HCT116 (cell line): ENCODE measurements around the gene IFT57. TPM values are rescaled to one million over a fixed set of nuclear protein-coding genes. Genes with fewer than 3 reads are reported as not detected.

Experiments
- ATAC-seq: fragments of 200-7000 bp; cut with Tn5 transposase; 2 replicates; pipeline ENCODE4 v1.9.1; 2020; ENCODE audit warnings: mild to moderate bottlenecking, moderate library complexity
- BruUV-seq: library from RNA; stranded (reverse); fragments of 400-500 nt; replicated peaks from 2 replicates; lab custom pipeline; 2021; lab: Mats Ljungman, UMichigan
- CTCF ChIA-PET: fragments of 300-600 bp; sonication (Branson Sonifier 250); formaldehyde crosslinking; loops from one replicate; lab custom pipeline; 2021; ENCODE audit warnings: antibody characterized with exemption; lab: Charles Lee
- POLR2A ChIA-PET: fragments of 300-600, 350-600 bp; sonication (Branson Sonifier 250); formaldehyde crosslinking; loops from one replicate; lab custom pipeline; 2021; ENCODE audit warnings: antibody characterized with exemption; lab: Charles Lee
- RAD21 ChIA-PET, 2 experiments: fragments of 300-600 bp; sonication (Branson Sonifier 250); formaldehyde crosslinking; loops; one replicate each; lab custom pipeline; 2023; ENCODE audit warnings: low total read pairs in 2 of 2; ENCODE audit not compliant: uncharacterized antibody in 2 of 2, unreplicated experiment in 2 of 2, low non-redundant PET in 1 of 2; lab: Charles Lee
- DNase-seq: peaks from one replicate; pipeline ENCODE4 v3.0.0-alpha.2; 2010; ENCODE audit warnings: low read depth, low spot score
- H2AFZ ChIP-seq: fragments of 200-600 bp; shearing (Covaris generic), sonication (generic); 2 replicates; pipeline ENCODE4 v1.6.1; 2017; ENCODE audit warnings: low read depth, mixed run types, mixed read lengths, antibody characterized with exemption, low read length; ENCODE audit not compliant: poor library complexity, severe bottlenecking
- H3K27ac ChIP-seq: 2 replicates; pipeline ENCODE4 v1.5.1; 2012; ENCODE audit warnings: low read depth, low read length
- H3K27me3 ChIP-seq: fragments of 200-600 bp; sonication (generic); 2 replicates; pipeline ENCODE4 v1.6.1; 2016; ENCODE audit warnings: mixed run types, low read length, mixed read lengths; ENCODE audit not compliant: insufficient read depth
- H3K36me3 ChIP-seq, 2 experiments: fragments of 200-500 bp in 1 of 2; fragments of 200-600 bp in 1 of 2; sonication (Bioruptor generic) in 1 of 2; sonication (generic) in 1 of 2; 2 replicates each; pipeline versions ENCODE4 v1.5.1 to v1.6.1; 2014 to 2016; ENCODE audit warnings: low read length in 2 of 2, inconsistent platforms in 1 of 2, mixed read lengths in 1 of 2, mixed run types in 1 of 2; ENCODE audit not compliant: insufficient read depth in 2 of 2, control insufficient read depth in 1 of 2
- H3K4me1 ChIP-seq, 2 experiments: fragments of 200-600 bp in 1 of 2; sonication (generic) in 1 of 2; 2 replicates each; pipeline versions ENCODE4 v1.5.1 to v1.6.1; 2012 to 2017; ENCODE audit warnings: low read length in 2 of 2, inconsistent platforms in 1 of 2, mild to moderate bottlenecking in 1 of 2, mixed read lengths in 1 of 2, mixed run types in 1 of 2, moderate library complexity in 1 of 2; ENCODE audit not compliant: insufficient read depth in 2 of 2, control insufficient read depth in 1 of 2
- H3K4me2 ChIP-seq: fragments of 200-600 bp; sonication (generic); 2 replicates; pipeline ENCODE4 v1.6.1; 2017; ENCODE audit warnings: mixed run types, low read length, mixed read lengths
- H3K4me3 ChIP-seq, 2 experiments: fragments of 200-600 bp in 1 of 2; sonication (generic) in 1 of 2; replicated peaks in 1 of 2; 2 replicates each; pipeline ENCODE4 v1.5.1; 2011 to 2016; ENCODE audit warnings: low read length in 2 of 2, control low read depth in 1 of 2, low read depth in 1 of 2, mild to moderate bottlenecking in 1 of 2, mixed read lengths in 1 of 2, mixed run types in 1 of 2
- H3K79me2 ChIP-seq: fragments of 200-600 bp; sonication (generic); 2 replicates; pipeline ENCODE4 v1.6.1; 2017; ENCODE audit warnings: mild to moderate bottlenecking, mixed run types, low read length, moderate library complexity, mixed read lengths; ENCODE audit not compliant: insufficient read depth
- H3K9ac ChIP-seq: fragments of 200-600 bp; sonication (generic); 2 replicates; pipeline ENCODE4 v1.6.1; 2016; ENCODE audit warnings: low read length, mixed read lengths
- H3K9me2 ChIP-seq: fragments of 200-600 bp; sonication (generic), shearing (Covaris generic); 2 replicates; pipeline ENCODE4 v1.6.1; 2017; ENCODE audit warnings: mixed run types, mild to moderate bottlenecking, moderate library complexity; ENCODE audit not compliant: insufficient read depth
- H3K9me3 ChIP-seq, 2 experiments: fragments of 200-500 bp in 1 of 2; fragments of 200-600 bp in 1 of 2; sonication (Bioruptor generic) in 1 of 2; sonication (generic) in 1 of 2; 2 replicates each; pipeline ENCODE4 v1.6.1; 2014 to 2017; ENCODE audit warnings: low read length in 2 of 2, mixed read lengths in 2 of 2, inconsistent platforms in 1 of 2, low read depth in 1 of 2, mild to moderate bottlenecking in 1 of 2, mixed run types in 1 of 2, moderate library complexity in 1 of 2; ENCODE audit not compliant: control insufficient read depth in 1 of 2, insufficient read depth in 1 of 2
- H4K20me1 ChIP-seq: fragments of 200-600 bp; sonication (generic), shearing (Covaris generic); 2 replicates; pipeline ENCODE4 v1.6.1; 2017; ENCODE audit warnings: mixed run types, mild to moderate bottlenecking, moderate library complexity; ENCODE audit not compliant: insufficient read depth
- ELF1 ChIP-seq: IDR thresholded peaks from 2 replicates; pipeline ENCODE4 v1.6.1; 2012; ENCODE audit warnings: low read depth, borderline replicate concordance
- EZH2 ChIP-seq: fragments of 200-600 bp; sonication (generic); IDR thresholded peaks from 2 replicates; pipeline ENCODE4 v1.6.1; 2017; ENCODE audit warnings: antibody characterized with exemption, mixed run types
- RAD21 ChIP-seq: IDR thresholded peaks from 2 replicates; pipeline ENCODE4 v1.6.1; 2012; ENCODE audit warnings: low read depth, mild to moderate bottlenecking
- intact Hi-C: fragments of 100-400 bp; cut with micrococcal nuclease; formaldehyde crosslinking; loops from 2 replicates; pipeline ENCODE4 v1.10.0; 2022
- total RNA-seq: library from RNA; stranded (reverse); gene quantifications from one replicate; pipeline ENCODE4 v1.2.1, GENCODE V29; 2021; ENCODE audit not compliant: unreplicated experiment

The IFT57 gene
- total RNA-seq, 1 experiment from 2014 or later: 38.4 TPM

DNA sequence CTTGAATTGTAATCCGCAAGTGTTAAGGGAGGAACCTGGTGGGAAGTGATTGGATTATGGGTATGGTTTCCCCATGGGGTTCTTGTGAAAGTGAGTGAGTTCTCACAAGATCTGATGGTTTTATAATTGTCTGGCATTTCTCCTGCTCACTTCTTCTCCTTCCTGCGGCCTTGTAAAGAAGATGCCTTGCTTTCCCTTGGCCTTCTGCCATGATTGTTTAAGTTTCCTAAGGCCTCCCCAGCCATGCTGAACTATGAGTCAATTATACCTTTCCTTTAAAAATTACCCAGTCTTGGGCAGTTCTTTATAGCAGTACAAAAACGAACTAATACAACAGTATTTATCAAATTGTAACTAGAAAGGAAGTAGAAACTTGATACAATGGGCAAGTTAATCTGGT, 31.9 kb downstream of the IFT57 start:
- H3K4me3 ChIP-seq: no peak overlapping the region
- TF ChIP-seq RAD21 (no peak), ELF1 (no peak), EZH2 (no peak)
- TF ChIP-seq, all 23 proteins: peak for 0
- Histone ChIP-seq H3K9me3 (no peaks in the 10 kb centered on the region; a peak in 1 of 4 replicates), H3K79me2 (no peaks in the 10 kb centered on the region), H3K4me2 (no peak overlapping the region), H3K9me2 (0 out of 2 replicates have a peak, but pooled peaks cover 3% of the 10 kb centered on the region), H2AFZ (no peak overlapping the region), H3K36me3 (peaks cover 0 to 6% of the 10 kb centered on the region in 2 experiments; a peak in 1 of 4 replicates), H3K27me3 (no peaks in the 10 kb centered on the region), H3K4me1 (no peaks in the 10 kb centered on the region), H3K27ac (no peak overlapping the region), H3K9ac (no peak overlapping the region), H4K20me1 (no peaks in the 10 kb centered on the region)
- DNase-seq (no peak), ATAC-seq (no peak)
- CTCF ChIA-PET: no interaction called here
- BruUV-seq: no TSS peak
- POLR2A ChIA-PET: no interaction called here
- RAD21 ChIA-PET: no interaction called here
- intact Hi-C loops: no loop called here

- Histone ChIP-seq H3K79me2 (no peaks in the 10 kb centered on the region), H3K27me3 (no peaks in the 10 kb centered on the region), H3K9me2 (0 out of 2 replicates have a peak, but pooled peaks cover 3% of the 10 kb centered on the region), H3K9ac (no peak overlapping the region), H2AFZ (no peak overlapping the region), H3K4me3 (no peak overlapping the region), H3K4me2 (no peak overlapping the region), H3K4me1 (no peaks in the 10 kb centered on the region), H4K20me1 (no peaks in the 10 kb centered on the region), H3K36me3 (peaks cover 0 to 6% of the 10 kb centered on the region in 2 experiments; a peak in 1 of 4 replicates), H3K9me3 (no peaks in the 10 kb centered on the region), H3K27ac (no peak overlapping the region)
- intact Hi-C loops: no loop called here
- RAD21 ChIA-PET: no interaction called here
- CTCF ChIA-PET: no interaction called here
- BruUV-seq: no TSS peak
- ATAC-seq (no peak), DNase-seq (no peak)
- POLR2A ChIA-PET: no interaction called here
- TF ChIP-seq EZH2: no peak
Observed at GRCh38 chr3:108189440-108189839, 32.8 kb downstream of the IFT57 start.
